Activated naive CD4-positive, alpha-beta T cell treated with anti-CD3 and anti-CD28 coated beads for 36 hours (primary cell): ENCODE measurements around the gene ADGRA1. TPM values are rescaled to one million over a fixed set of nuclear protein-coding genes. Genes with fewer than 3 reads are reported as not detected.
"Not testable (repeated sequence)": the region's sequence is repeated elsewhere in the genome, so short reads cannot be mapped to it uniquely, and the experiment has no call there.

Experiments used
- CTCF ChIA-PET: fragments of 350-600 bp; sonication (Branson Sonifier 250); formaldehyde crosslinking; loops from one replicate; lab custom pipeline; 2021; ENCODE audit warnings: antibody characterized with exemption; lab: Charles Lee
- DNase-seq: peaks from one replicate; pipeline ENCODE4 v3.0.0-alpha.2; 2020
- H3K27ac Mint-ChIP-seq: one replicate; pipeline ENCODE4 v1.8.0; 2021; ENCODE audit warnings: mild to moderate bottlenecking, mixed read lengths
- H3K27me3 Mint-ChIP-seq: one replicate; pipeline ENCODE4 v1.8.0; 2021; ENCODE audit warnings: low read depth, mixed read lengths
- H3K36me3 Mint-ChIP-seq: one replicate; pipeline ENCODE4 v1.8.0; 2021; ENCODE audit warnings: low read depth, mixed read lengths
- H3K4me1 Mint-ChIP-seq: one replicate; pipeline ENCODE4 v1.8.0; 2021; ENCODE audit warnings: low read depth, mixed read lengths
- H3K4me3 Mint-ChIP-seq: one replicate; pipeline ENCODE4 v1.8.0; 2021; ENCODE audit warnings: mild to moderate bottlenecking, moderate library complexity, mixed read lengths
- H3K9me3 Mint-ChIP-seq: one replicate; pipeline ENCODE4 v1.8.0; 2021; ENCODE audit warnings: mixed read lengths
- intact Hi-C: fragments of 100-400 bp; cut with micrococcal nuclease; formaldehyde crosslinking; loops from one replicate; pipeline ENCODE4 v1.15.1; 2023
- total RNA-seq, 2 experiments: library from RNA; stranded (reverse); gene quantifications; one replicate each; pipeline ENCODE4 v1.2.3, GENCODE V29; 2021

The ADGRA1 gene
- total RNA-seq, 2 experiments from 2014 or later = not detected

- Mint-ChIP-seq H3K27ac (no peak overlapping the region), H3K36me3 (no peaks in the 10 kb centered on the region), H3K9me3 (no peaks in the 10 kb centered on the region), H3K4me3 (no peak overlapping the region), H3K4me1 (no peaks in the 10 kb centered on the region), H3K27me3 (peaks cover 2% of the 10 kb centered on the region)
- intact Hi-C loops = no loop called here
- CTCF ChIA-PET = no interaction called here
- DNase-seq = no peak
Measured at GRCh38 chr10:133046390-133046765, 41.3 kb upstream of the ADGRA1 start.

- Mint-ChIP-seq H3K27ac (no peak overlapping the region), H3K27me3 (peaks cover 2% of the 10 kb centered on the region), H3K4me1 (no peaks in the 10 kb centered on the region), H3K9me3 (no peaks in the 10 kb centered on the region), H3K36me3 (no peaks in the 10 kb centered on the region), H3K4me3 (no peak overlapping the region)
- intact Hi-C loops = no loop called here
- no peak for DNase-seq
- CTCF ChIA-PET = no interaction called here
Measured at GRCh38 chr10:133047526-133048123, 40.1 kb upstream of the ADGRA1 start.

- no peaks in the 10 kb centered on the region for H3K9me3 Mint-ChIP-seq
- H3K4me1 Mint-ChIP-seq = no peaks in the 10 kb centered on the region
- DNase-seq = no peak
- no peaks in the 10 kb centered on the region for H3K36me3 Mint-ChIP-seq
- intact Hi-C loops = no loop called here
- peaks cover 2% of the 10 kb centered on the region for H3K27me3 Mint-ChIP-seq
- CTCF ChIA-PET = no interaction called here
- H3K4me3 Mint-ChIP-seq = no peak overlapping the region
- no peak overlapping the region for H3K27ac Mint-ChIP-seq
Measured at GRCh38 chr10:133048266-133048665, 39.5 kb upstream of the ADGRA1 start.

- intact Hi-C loops = no loop called here
- no peak overlapping the region for H3K4me3 Mint-ChIP-seq
- H3K9me3 Mint-ChIP-seq = no peaks in the 10 kb centered on the region
- peaks cover 2% of the 10 kb centered on the region for H3K27me3 Mint-ChIP-seq
- H3K36me3 Mint-ChIP-seq = no peaks in the 10 kb centered on the region
- no peak overlapping the region for H3K27ac Mint-ChIP-seq
- CTCF ChIA-PET = no interaction called here
- DNase-seq = no peak
- no peaks in the 10 kb centered on the region for H3K4me1 Mint-ChIP-seq
Measured at GRCh38 chr10:133048926-133049325, 38.8 kb upstream of the ADGRA1 start.

- no peaks in the 10 kb centered on the region for H3K9me3 Mint-ChIP-seq
- H3K27ac Mint-ChIP-seq = no peak overlapping the region
- no peaks in the 10 kb centered on the region for H3K36me3 Mint-ChIP-seq
- no peak for DNase-seq
- CTCF ChIA-PET = no interaction called here
- no peaks in the 10 kb centered on the region for H3K4me1 Mint-ChIP-seq
- H3K4me3 Mint-ChIP-seq = no peak overlapping the region
- intact Hi-C loops = no loop called here
- H3K27me3 Mint-ChIP-seq = peaks cover 2% of the 10 kb centered on the region
Measured at GRCh38 chr10:133049639-133050038, 38.1 kb upstream of the ADGRA1 start.

- no peak overlapping the region for H3K27ac Mint-ChIP-seq
- H3K9me3 Mint-ChIP-seq = no peaks in the 10 kb centered on the region
- intact Hi-C loops = no loop called here
- no peaks in the 10 kb centered on the region for H3K36me3 Mint-ChIP-seq
- CTCF ChIA-PET = no interaction called here
- no peak for DNase-seq
- no peaks in the 10 kb centered on the region for H3K4me1 Mint-ChIP-seq
- H3K4me3 Mint-ChIP-seq = no peak overlapping the region
- peaks cover 2% of the 10 kb centered on the region for H3K27me3 Mint-ChIP-seq
Measured at GRCh38 chr10:133050371-133050770, 37.4 kb upstream of the ADGRA1 start.

- Mint-ChIP-seq H3K9me3 (no peaks in the 10 kb centered on the region), H3K4me3 (no peak overlapping the region), H3K4me1 (no peaks in the 10 kb centered on the region), H3K27me3 (peaks cover 2% of the 10 kb centered on the region), H3K27ac (no peak overlapping the region), H3K36me3 (no peaks in the 10 kb centered on the region)
- intact Hi-C loops = no loop called here
- no peak for DNase-seq
- CTCF ChIA-PET = no interaction called here
Measured at GRCh38 chr10:133052076-133052475, 35.6 kb upstream of the ADGRA1 start.

GRCh38 chr10:133053527-133054133 is 34.1 kb upstream of the ADGRA1 start:
- DNase-seq = not testable (repeated sequence)

GRCh38 chr10:133055470-133055869 is 32.3 kb upstream of the ADGRA1 start:
- Mint-ChIP-seq H3K36me3 (no peaks in the 10 kb centered on the region), H3K27me3 (no peaks in the 10 kb centered on the region), H3K4me3 (no peak overlapping the region), H3K4me1 (peaks cover 15% of the 10 kb centered on the region), H3K27ac (no peak overlapping the region), H3K9me3 (no peaks in the 10 kb centered on the region)
- CTCF ChIA-PET = no interaction called here
- no peak for DNase-seq
- intact Hi-C loops = no loop called here

More at GRCh38 chr10:133053527-133054133, 34.1 kb upstream of the ADGRA1 start:
- intact Hi-C loops, H3K4me1 Mint-ChIP-seq, H3K27me3 Mint-ChIP-seq, H3K9me3 Mint-ChIP-seq, H3K36me3 Mint-ChIP-seq, H3K4me3 Mint-ChIP-seq, H3K27ac Mint-ChIP-seq: not testable (repeated sequence)
- CTCF ChIA-PET = interaction anchor here (0.5 to 0.7 kb wide), 2 partner anchors 144 to 267 kb away, joined by 4 read pairs; no protein-coding TSS in a partner anchor

GRCh38 chr10:133056001-133056400 is 31.7 kb upstream of the ADGRA1 start:
- no peak overlapping the region for H3K27ac Mint-ChIP-seq
- CTCF ChIA-PET = no interaction called here
- no peak for DNase-seq
- no peaks in the 10 kb centered on the region for H3K27me3 Mint-ChIP-seq
- no peaks in the 10 kb centered on the region for H3K9me3 Mint-ChIP-seq
- H3K36me3 Mint-ChIP-seq = no peaks in the 10 kb centered on the region
- intact Hi-C loops = no loop called here
- H3K4me3 Mint-ChIP-seq = no peak overlapping the region
- peaks cover 15% of the 10 kb centered on the region for H3K4me1 Mint-ChIP-seq

- Mint-ChIP-seq H3K27me3 (no peaks in the 10 kb centered on the region), H3K4me1 (peaks cover 15% of the 10 kb centered on the region), H3K4me3 (no peak overlapping the region), H3K27ac (no peak overlapping the region), H3K36me3 (no peaks in the 10 kb centered on the region), H3K9me3 (no peaks in the 10 kb centered on the region)
- DNase-seq = no peak
- CTCF ChIA-PET = no interaction called here
- intact Hi-C loops = no loop called here
Measured at GRCh38 chr10:133056651-133057178, 31.0 kb upstream of the ADGRA1 start.

- Mint-ChIP-seq H3K27ac (no peak overlapping the region), H3K27me3 (no peaks in the 10 kb centered on the region), H3K4me1 (peaks cover 15% of the 10 kb centered on the region), H3K9me3 (no peaks in the 10 kb centered on the region), H3K4me3 (no peak overlapping the region), H3K36me3 (no peaks in the 10 kb centered on the region)
- CTCF ChIA-PET = interaction anchor here (1.3 kb wide), 1 partner anchor 9 kb away, joined by 3 read pairs; no protein-coding TSS in a partner anchor
- DNase-seq = no peak
- intact Hi-C loops = no loop called here
Measured at GRCh38 chr10:133058331-133059092, 29.2 kb upstream of the ADGRA1 start.
